Measurements from ENCODE around the gene FST.

The FST gene, protein sequence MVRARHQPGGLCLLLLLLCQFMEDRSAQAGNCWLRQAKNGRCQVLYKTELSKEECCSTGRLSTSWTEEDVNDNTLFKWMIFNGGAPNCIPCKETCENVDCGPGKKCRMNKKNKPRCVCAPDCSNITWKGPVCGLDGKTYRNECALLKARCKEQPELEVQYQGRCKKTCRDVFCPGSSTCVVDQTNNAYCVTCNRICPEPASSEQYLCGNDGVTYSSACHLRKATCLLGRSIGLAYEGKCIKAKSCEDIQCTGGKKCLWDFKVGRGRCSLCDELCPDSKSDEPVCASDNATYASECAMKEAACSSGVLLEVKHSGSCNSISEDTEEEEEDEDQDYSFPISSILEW

DNA sequence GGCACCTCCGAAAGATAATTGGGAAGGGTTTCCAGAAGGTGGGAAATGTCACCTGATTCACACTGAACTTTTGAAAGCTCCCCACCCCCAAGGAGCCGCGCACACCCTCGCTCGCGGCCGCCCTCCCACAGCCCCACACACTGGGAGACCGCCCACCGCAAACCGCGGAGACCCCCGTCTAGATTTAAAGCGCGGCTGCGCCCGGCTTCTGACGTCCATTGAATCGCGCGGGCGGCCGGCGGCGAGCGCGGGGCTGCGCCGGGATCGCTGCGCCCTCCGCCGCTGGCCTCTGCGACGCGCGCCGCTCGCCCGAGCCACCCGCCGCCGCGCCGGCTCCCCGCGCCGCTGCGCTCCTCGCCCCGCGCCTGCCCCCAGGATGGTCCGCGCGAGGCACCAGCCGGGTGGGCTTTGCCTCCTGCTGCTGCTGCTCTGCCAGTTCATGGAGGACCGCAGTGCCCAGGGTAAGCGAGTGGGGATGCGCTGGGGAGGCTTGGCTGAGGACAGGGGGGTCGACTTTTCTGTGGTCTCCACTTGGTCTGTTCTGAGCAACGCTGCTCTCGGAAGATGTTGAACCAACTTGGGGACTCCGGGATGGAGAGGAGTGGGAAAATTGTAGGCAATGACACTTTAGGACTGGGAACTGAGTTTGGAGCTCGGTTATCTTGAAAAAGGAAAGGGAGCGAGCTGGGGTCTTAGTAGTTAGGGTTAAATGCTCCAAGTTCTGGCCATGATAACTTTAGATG, at the start of gene FST:
TSS of gene FST (plus strand) at position 214 of the 743 bp plus-strand sequence. CDS start at position 377, 163 bp downstream.
- H3K9ac ChIP-seq (ENCODE audit: low read length): peak within 1 kb of the TSS; percentile 56
- H2AFZ ChIP-seq (ENCODE audit: low read depth, low read length): peak within 1 kb of the TSS; percentile 85
- TF ChIP-seq, protein P1, sequence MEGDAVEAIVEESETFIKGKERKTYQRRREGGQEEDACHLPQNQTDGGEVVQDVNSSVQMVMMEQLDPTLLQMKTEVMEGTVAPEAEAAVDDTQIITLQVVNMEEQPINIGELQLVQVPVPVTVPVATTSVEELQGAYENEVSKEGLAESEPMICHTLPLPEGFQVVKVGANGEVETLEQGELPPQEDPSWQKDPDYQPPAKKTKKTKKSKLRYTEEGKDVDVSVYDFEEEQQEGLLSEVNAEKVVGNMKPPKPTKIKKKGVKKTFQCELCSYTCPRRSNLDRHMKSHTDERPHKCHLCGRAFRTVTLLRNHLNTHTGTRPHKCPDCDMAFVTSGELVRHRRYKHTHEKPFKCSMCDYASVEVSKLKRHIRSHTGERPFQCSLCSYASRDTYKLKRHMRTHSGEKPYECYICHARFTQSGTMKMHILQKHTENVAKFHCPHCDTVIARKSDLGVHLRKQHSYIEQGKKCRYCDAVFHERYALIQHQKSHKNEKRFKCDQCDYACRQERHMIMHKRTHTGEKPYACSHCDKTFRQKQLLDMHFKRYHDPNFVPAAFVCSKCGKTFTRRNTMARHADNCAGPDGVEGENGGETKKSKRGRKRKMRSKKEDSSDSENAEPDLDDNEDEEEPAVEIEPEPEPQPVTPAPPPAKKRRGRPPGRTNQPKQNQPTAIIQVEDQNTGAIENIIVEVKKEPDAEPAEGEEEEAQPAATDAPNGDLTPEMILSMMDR (IDR thresholded peaks at IDR 0.05; ENCODE audit: low read depth, low read length): no peak
- H3K27ac ChIP-seq (ENCODE audit: low read length): no peak within 1 kb of the TSS
- no peaks in the 10 kb centered on the region for H4K20me1 ChIP-seq (ENCODE audit: insufficient read depth, low read length)
- H3K9me3 ChIP-seq (ENCODE audit: insufficient read depth, low read length): no peaks in the 10 kb centered on the region
- peak within 1 kb of the TSS; percentile 78 for H3K4me3 ChIP-seq (ENCODE audit: low read length)
- H3K36me3 ChIP-seq (replicated peaks; ENCODE audit: low read depth, low read length): no peaks in the 10 kb centered on the region
- peaks cover 43% of the 10 kb centered on the region for H3K27me3 ChIP-seq (ENCODE audit: low read depth, low read length)
- no peaks in the 10 kb centered on the region for H3K79me2 ChIP-seq (ENCODE audit: low read length)
- H3K4me1 ChIP-seq (ENCODE audit: low read length): peaks cover 23% of the 10 kb centered on the region
- H3K4me2 ChIP-seq (ENCODE audit: low read length): peak within 1 kb of the TSS; percentile 84

- no peak overlapping the region for H2AFZ ChIP-seq (ENCODE audit: low read depth, low read length)
- H4K20me1 ChIP-seq (ENCODE audit: insufficient read depth, low read length): no peaks in the 10 kb centered on the region
- no peaks in the 10 kb centered on the region for H3K4me1 ChIP-seq (ENCODE audit: low read length)
- H3K9me3 ChIP-seq (ENCODE audit: insufficient read depth, low read length): no peaks in the 10 kb centered on the region
- H3K9ac ChIP-seq (ENCODE audit: low read length): no peak overlapping the region
- no peaks in the 10 kb centered on the region for H3K79me2 ChIP-seq (ENCODE audit: low read length)
- TF ChIP-seq, protein P1 (IDR thresholded peaks at IDR 0.05; ENCODE audit: low read depth, low read length): no peak
- H3K4me3 ChIP-seq (ENCODE audit: low read length): no peak overlapping the region
- no peaks in the 10 kb centered on the region for H3K36me3 ChIP-seq (replicated peaks; ENCODE audit: low read depth, low read length)
- no peak overlapping the region for H3K27ac ChIP-seq (ENCODE audit: low read length)
- H3K4me2 ChIP-seq (ENCODE audit: low read length): no peak overlapping the region
- no peaks in the 10 kb centered on the region for H3K27me3 ChIP-seq (ENCODE audit: low read depth, low read length)
Measured at GRCh38 chr5:53431665-53432064, 48.8 kb upstream of the FST start.

GRCh38 chr5:53433026-53433425, 47.4 kb upstream of the FST start:
- Histone ChIP-seq H4K20me1 (ENCODE audit: insufficient read depth, low read length) (no peaks in the 10 kb centered on the region), H3K27me3 (ENCODE audit: low read depth, low read length) (no peaks in the 10 kb centered on the region), H3K9ac (ENCODE audit: low read length) (no peak overlapping the region), H3K79me2 (ENCODE audit: low read length) (no peaks in the 10 kb centered on the region), H3K36me3 (replicated peaks; ENCODE audit: low read depth, low read length) (no peaks in the 10 kb centered on the region), H3K4me2 (ENCODE audit: low read length) (no peak overlapping the region), H3K27ac (ENCODE audit: low read length) (no peak overlapping the region), H3K4me1 (ENCODE audit: low read length) (no peaks in the 10 kb centered on the region), H3K4me3 (ENCODE audit: low read length) (no peak overlapping the region), H3K9me3 (ENCODE audit: insufficient read depth, low read length) (no peaks in the 10 kb centered on the region), H2AFZ (ENCODE audit: low read depth, low read length) (no peak overlapping the region)
- TF ChIP-seq, protein P1 (IDR thresholded peaks at IDR 0.05; ENCODE audit: low read depth, low read length): no peak
- TF ChIP-seq EZH2phosphoT487 (IDR thresholded peaks at IDR 0.05; ENCODE audit: low read depth): no peak

GRCh38 chr5:53434541-53434940, 45.9 kb upstream of the FST start:
- Histone ChIP-seq H3K9me3 (ENCODE audit: insufficient read depth, low read length) (no peaks in the 10 kb centered on the region), H3K4me1 (ENCODE audit: low read length) (no peaks in the 10 kb centered on the region), H3K79me2 (ENCODE audit: low read length) (no peaks in the 10 kb centered on the region), H4K20me1 (ENCODE audit: insufficient read depth, low read length) (no peaks in the 10 kb centered on the region), H3K36me3 (replicated peaks; ENCODE audit: low read depth, low read length) (no peaks in the 10 kb centered on the region), H3K4me2 (ENCODE audit: low read length) (no peak overlapping the region), H3K9ac (ENCODE audit: low read length) (no peak overlapping the region), H3K27me3 (ENCODE audit: low read depth, low read length) (no peaks in the 10 kb centered on the region), H3K27ac (ENCODE audit: low read length) (no peak overlapping the region), H2AFZ (ENCODE audit: low read depth, low read length) (no peak overlapping the region), H3K4me3 (ENCODE audit: low read length) (no peak overlapping the region)
- TF ChIP-seq, protein P1 (IDR thresholded peaks at IDR 0.05; ENCODE audit: low read depth, low read length): no peak
- no peak for TF ChIP-seq EZH2phosphoT487 (IDR thresholded peaks at IDR 0.05; ENCODE audit: low read depth)

All from OCI-LY3 (cell line).